LoVo (cell line): ENCODE results near the gene TFPI2.

Experiments
- DNase-seq: peaks from one replicate; pipeline ENCODE4 v3.0.0-alpha.2; 2016; ENCODE audit warnings: low spot score

TFPI2 gene

GRCh38 chr7:93855797-93856196, 34.8 kb downstream of the TFPI2 start:
- no peak for DNase-seq

- no peak for DNase-seq
These were observed 36.1 kb downstream of the TFPI2 start for GRCh38 chr7:93854480-93854879.

DNA sequence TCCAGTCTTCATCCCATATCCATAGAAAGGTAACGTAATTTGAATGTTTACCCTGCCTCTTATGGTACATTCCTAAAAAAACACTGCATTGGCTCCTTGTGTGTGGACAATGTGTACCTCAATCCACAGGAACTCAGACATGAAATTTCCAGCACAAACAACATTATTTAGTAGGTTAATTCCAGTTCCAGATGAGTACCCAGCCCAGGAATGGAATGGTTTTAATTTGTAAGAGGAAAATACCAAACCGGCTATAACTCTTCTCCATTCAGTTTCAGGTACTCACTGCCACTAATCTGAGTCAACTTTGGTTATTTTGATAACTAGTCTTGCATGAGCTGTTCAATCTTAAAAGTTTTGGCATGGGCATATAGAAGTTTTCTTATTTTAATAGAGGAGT, 39.0 kb downstream of the TFPI2 start:
- no peak for DNase-seq

DNA sequence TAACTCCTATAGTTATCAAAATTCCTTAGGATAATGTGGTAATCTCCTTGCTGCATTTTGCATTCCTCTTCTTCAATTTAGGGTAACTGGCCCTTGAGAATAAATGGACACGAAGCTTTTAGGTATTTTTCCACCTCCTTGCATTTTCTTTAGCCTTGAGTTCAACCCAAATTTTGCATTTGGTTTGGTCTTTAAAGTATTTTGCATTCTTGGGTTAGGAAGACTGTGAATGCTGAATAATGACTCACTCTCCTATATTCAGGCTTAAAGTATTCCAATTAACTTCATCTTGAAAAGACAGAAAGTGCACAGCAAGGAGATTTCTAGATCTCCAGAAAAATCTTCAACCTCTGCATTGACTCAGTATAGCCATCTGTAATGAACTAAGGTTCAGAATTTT, 47.3 kb downstream of the TFPI2 start:
- no peak for DNase-seq

DNA sequence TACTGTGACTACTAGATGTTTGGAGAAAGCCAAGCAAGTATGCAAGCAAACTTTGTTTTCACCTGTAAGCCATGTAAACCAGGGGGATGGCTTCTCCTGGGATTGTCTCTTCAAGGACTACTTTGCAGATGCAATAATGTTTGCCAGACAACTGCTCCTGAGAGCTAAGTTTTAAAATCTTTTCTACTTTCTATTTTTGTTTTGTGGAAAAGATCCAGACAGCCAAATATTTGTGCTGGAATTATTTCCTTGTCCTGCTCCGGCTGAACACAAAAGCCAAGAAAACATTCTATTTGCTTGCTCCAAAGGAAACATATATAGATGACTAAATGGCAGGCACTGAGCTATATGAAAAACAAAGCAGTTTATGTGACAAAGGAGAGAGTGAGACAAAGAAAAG, 51.6 kb downstream of the TFPI2 start:
- no peak for DNase-seq

DNA sequence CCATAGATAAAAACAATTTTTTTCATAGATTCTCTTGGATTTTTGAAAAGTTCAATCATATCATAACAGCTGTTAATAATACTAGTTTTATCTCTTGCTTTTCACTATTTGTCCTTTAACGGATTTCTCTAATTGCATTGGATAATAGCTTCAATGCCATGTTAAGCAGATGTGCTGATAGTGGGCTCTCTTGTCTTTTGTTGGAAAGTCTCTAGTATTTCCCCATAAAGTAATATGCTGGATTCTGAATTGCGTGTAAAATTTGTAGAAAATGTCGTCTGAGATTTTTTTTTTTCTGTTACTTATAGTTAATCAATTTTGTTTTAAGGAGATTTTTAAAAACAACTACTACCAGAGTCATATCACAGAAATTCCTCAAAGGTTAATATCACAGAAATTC, 53.3 kb downstream of the TFPI2 start:
- no peak for DNase-seq

DNA sequence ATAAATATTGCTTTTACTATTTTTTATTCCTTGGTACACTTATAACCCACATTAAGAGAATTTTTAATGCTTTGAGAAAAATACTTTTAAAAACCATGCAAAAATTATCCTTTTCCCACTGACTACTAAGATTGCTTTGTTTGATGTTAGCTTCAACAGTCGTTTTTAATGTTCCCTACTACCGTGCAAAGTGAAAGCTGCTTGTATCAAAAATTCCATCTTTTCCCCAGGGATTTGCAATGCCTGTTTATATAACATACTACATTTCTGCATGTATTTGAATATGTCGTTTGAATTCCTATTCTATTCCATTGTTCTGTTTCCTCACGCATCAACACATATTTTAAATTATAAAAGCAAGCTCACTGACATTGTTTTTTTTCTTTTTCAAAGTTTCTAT, 54.4 kb downstream of the TFPI2 start:
- no peak for DNase-seq

- DNase-seq: no peak
These were observed 54.9 kb downstream of the TFPI2 start for GRCh38 chr7:93835702-93836101.
